WTC11 (cell line): ENCODE data around the gene NAGS.

Experiments used
- ATF3 ChIP-seq: sonication (generic); formaldehyde crosslinking; conservative IDR thresholded peaks from 2 replicates; pipeline ENCODE4 v1.8.1; 2022; ENCODE audit warnings: mild to moderate bottlenecking, missing genetic modification reagents
- CREM ChIP-seq: sonication (generic); formaldehyde crosslinking; IDR thresholded peaks from 2 replicates; pipeline ENCODE4 v1.8.1; 2022; ENCODE audit warnings: mild to moderate bottlenecking, missing genetic modification reagents, moderate library complexity
- JUN ChIP-seq: sonication (generic); formaldehyde crosslinking; IDR thresholded peaks from 2 replicates; pipeline ENCODE4 v1.8.0; 2023; ENCODE audit warnings: mild to moderate bottlenecking, missing genetic modification reagents
- NR2C2 ChIP-seq: sonication (generic); formaldehyde crosslinking; IDR thresholded peaks from 2 replicates; pipeline ENCODE4 v1.8.0; 2022; ENCODE audit warnings: mild to moderate bottlenecking, missing genetic modification reagents
- ZBTB43 ChIP-seq: sonication (generic); formaldehyde crosslinking; IDR thresholded peaks from 2 replicates; pipeline ENCODE4 v1.8.1; 2023; ENCODE audit warnings: mild to moderate bottlenecking, missing genetic modification reagents
- TF ChIP-seq, protein P1 (sequence below): sonication (generic); formaldehyde crosslinking; IDR thresholded peaks from 2 replicates; pipeline ENCODE4 v1.8.1; 2023; ENCODE audit warnings: mild to moderate bottlenecking, missing genetic modification reagents
- TF ChIP-seq, protein P2 (sequence below): sonication (generic); formaldehyde crosslinking; IDR thresholded peaks from 2 replicates; pipeline ENCODE4 v1.8.1; 2023; ENCODE audit warnings: mild to moderate bottlenecking, missing genetic modification reagents, borderline replicate concordance
- TF ChIP-seq, protein P3 (sequence below): fragments of 200-600 bp; IDR thresholded peaks from 2 replicates; pipeline ENCODE4 v1.8.0; 2022; ENCODE audit warnings: antibody characterized with exemption
- TF ChIP-seq, protein P4 (sequence below): fragments of 250-450 bp; sonication (Bioruptor Pico); IDR thresholded peaks from 2 replicates; pipeline ENCODE4 v1.8.0; 2021; ENCODE audit warnings: mild to moderate bottlenecking

- TF ChIP-seq, protein P1, sequence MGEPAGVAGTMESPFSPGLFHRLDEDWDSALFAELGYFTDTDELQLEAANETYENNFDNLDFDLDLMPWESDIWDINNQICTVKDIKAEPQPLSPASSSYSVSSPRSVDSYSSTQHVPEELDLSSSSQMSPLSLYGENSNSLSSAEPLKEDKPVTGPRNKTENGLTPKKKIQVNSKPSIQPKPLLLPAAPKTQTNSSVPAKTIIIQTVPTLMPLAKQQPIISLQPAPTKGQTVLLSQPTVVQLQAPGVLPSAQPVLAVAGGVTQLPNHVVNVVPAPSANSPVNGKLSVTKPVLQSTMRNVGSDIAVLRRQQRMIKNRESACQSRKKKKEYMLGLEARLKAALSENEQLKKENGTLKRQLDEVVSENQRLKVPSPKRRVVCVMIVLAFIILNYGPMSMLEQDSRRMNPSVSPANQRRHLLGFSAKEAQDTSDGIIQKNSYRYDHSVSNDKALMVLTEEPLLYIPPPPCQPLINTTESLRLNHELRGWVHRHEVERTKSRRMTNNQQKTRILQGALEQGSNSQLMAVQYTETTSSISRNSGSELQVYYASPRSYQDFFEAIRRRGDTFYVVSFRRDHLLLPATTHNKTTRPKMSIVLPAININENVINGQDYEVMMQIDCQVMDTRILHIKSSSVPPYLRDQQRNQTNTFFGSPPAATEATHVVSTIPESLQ (CRISPR knock-in tag), result no peak
- TF ChIP-seq, protein P2, sequence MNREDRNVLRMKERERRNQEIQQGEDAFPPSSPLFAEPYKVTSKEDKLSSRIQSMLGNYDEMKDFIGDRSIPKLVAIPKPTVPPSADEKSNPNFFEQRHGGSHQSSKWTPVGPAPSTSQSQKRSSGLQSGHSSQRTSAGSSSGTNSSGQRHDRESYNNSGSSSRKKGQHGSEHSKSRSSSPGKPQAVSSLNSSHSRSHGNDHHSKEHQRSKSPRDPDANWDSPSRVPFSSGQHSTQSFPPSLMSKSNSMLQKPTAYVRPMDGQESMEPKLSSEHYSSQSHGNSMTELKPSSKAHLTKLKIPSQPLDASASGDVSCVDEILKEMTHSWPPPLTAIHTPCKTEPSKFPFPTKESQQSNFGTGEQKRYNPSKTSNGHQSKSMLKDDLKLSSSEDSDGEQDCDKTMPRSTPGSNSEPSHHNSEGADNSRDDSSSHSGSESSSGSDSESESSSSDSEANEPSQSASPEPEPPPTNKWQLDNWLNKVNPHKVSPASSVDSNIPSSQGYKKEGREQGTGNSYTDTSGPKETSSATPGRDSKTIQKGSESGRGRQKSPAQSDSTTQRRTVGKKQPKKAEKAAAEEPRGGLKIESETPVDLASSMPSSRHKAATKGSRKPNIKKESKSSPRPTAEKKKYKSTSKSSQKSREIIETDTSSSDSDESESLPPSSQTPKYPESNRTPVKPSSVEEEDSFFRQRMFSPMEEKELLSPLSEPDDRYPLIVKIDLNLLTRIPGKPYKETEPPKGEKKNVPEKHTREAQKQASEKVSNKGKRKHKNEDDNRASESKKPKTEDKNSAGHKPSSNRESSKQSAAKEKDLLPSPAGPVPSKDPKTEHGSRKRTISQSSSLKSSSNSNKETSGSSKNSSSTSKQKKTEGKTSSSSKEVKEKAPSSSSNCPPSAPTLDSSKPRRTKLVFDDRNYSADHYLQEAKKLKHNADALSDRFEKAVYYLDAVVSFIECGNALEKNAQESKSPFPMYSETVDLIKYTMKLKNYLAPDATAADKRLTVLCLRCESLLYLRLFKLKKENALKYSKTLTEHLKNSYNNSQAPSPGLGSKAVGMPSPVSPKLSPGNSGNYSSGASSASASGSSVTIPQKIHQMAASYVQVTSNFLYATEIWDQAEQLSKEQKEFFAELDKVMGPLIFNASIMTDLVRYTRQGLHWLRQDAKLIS (CRISPR knock-in tag), result no peak
- TF ChIP-seq ATF3 (no peak), NR2C2 (CRISPR knock-in tag) (no peak), JUN (CRISPR knock-in tag) (no peak), ZBTB43 (CRISPR knock-in tag) (no peak), CREM (CRISPR knock-in tag) (no peak)
- TF ChIP-seq, protein P3, sequence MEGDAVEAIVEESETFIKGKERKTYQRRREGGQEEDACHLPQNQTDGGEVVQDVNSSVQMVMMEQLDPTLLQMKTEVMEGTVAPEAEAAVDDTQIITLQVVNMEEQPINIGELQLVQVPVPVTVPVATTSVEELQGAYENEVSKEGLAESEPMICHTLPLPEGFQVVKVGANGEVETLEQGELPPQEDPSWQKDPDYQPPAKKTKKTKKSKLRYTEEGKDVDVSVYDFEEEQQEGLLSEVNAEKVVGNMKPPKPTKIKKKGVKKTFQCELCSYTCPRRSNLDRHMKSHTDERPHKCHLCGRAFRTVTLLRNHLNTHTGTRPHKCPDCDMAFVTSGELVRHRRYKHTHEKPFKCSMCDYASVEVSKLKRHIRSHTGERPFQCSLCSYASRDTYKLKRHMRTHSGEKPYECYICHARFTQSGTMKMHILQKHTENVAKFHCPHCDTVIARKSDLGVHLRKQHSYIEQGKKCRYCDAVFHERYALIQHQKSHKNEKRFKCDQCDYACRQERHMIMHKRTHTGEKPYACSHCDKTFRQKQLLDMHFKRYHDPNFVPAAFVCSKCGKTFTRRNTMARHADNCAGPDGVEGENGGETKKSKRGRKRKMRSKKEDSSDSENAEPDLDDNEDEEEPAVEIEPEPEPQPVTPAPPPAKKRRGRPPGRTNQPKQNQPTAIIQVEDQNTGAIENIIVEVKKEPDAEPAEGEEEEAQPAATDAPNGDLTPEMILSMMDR, result no peak
- TF ChIP-seq, protein P4, sequence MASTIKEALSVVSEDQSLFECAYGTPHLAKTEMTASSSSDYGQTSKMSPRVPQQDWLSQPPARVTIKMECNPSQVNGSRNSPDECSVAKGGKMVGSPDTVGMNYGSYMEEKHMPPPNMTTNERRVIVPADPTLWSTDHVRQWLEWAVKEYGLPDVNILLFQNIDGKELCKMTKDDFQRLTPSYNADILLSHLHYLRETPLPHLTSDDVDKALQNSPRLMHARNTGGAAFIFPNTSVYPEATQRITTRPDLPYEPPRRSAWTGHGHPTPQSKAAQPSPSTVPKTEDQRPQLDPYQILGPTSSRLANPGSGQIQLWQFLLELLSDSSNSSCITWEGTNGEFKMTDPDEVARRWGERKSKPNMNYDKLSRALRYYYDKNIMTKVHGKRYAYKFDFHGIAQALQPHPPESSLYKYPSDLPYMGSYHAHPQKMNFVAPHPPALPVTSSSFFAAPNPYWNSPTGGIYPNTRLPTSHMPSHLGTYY (CRISPR knock-in tag), result no peak
Measured at GRCh38 chr17:44037471-44037870, 33.0 kb downstream of the NAGS start.
